Measurements from ENCODE around the gene CRABP2. TPM values are rescaled to one million over a fixed set of nuclear protein-coding genes. Genes with fewer than 3 reads are reported as not detected.

Gene CRABP2
- total RNA-seq, 2 donors from 2014 or later = 0.67 to 2.5 TPM

DNA sequence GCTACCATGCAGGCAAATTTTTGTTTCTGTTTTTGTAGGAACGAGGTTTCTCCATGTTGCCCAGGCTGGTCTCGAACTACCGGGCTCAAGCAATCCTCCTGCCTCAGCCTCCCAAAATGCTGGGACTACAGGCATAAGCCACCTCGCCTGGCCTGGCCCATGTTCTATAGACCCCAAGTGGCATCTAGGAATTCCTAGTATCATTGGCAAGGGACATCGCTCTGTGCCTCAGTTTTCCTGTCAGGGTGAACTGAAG, 42.7 kb downstream of the CRABP2 start:
- H3K9me3 ChIP-seq = no peaks in the 10 kb centered on the region
- TF ChIP-seq, protein P1, sequence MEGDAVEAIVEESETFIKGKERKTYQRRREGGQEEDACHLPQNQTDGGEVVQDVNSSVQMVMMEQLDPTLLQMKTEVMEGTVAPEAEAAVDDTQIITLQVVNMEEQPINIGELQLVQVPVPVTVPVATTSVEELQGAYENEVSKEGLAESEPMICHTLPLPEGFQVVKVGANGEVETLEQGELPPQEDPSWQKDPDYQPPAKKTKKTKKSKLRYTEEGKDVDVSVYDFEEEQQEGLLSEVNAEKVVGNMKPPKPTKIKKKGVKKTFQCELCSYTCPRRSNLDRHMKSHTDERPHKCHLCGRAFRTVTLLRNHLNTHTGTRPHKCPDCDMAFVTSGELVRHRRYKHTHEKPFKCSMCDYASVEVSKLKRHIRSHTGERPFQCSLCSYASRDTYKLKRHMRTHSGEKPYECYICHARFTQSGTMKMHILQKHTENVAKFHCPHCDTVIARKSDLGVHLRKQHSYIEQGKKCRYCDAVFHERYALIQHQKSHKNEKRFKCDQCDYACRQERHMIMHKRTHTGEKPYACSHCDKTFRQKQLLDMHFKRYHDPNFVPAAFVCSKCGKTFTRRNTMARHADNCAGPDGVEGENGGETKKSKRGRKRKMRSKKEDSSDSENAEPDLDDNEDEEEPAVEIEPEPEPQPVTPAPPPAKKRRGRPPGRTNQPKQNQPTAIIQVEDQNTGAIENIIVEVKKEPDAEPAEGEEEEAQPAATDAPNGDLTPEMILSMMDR (IDR thresholded peaks at IDR 0.05) = no peak
- no peak overlapping the region for H3K4me3 ChIP-seq
- peaks cover 0 to 95% of the 10 kb centered on the region in 2 donors for H3K4me1 ChIP-seq
- H3K27me3 ChIP-seq = no peaks in the 10 kb centered on the region
- no peaks in the 10 kb centered on the region for H3K36me3 ChIP-seq
- peak overlapping the region; percentile 93 to 96 for H3K27ac ChIP-seq
- no peak for DNase-seq (ENCODE audit: low spot score)

DNA sequence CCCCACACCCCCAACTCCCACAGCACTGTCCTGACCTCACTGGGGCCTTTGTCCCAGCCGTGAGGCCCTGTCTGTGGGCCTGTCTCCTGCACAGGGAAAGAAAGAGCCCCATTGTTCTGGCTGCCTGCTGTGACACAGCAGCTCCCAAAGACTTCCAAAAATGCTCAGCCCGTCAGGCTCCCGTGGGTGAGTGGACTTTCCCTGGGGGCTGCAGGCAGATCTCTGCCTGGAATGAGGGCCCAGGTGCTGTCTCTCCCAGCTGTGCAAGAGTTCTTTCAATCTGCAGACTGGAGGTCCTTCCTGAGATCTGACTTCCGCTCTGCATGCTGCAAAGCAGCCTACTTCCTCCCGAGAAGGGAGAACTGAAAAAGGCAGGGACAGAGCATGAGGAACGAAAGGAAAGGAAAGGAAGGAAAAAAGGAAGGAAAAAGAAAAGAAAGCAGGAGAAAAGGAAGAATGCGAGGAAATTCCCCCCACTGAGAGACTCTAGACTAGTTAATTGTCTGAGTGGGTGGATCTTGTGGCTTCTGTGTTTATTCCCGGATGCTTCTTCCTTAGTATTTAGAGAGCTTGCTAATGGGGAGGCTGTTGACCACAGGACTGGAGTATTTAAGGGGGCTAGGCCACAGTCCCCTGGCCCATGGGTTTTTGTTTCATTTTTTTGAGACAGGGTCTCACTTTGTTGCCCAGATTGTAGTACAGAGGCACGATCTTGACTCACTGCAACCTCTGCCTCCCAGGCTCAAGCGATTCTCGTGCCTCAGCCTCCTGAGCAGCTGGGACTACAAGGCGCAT, 43.2 kb downstream of the CRABP2 start:
- Histone ChIP-seq H3K4me1 (peaks cover 0 to 95% of the 10 kb centered on the region in 2 donors), H3K27me3 (no peaks in the 10 kb centered on the region), H3K27ac (peak overlapping the region; percentile 93 to 96), H3K36me3 (no peaks in the 10 kb centered on the region), H3K4me3 (no peak overlapping the region), H3K9me3 (no peaks in the 10 kb centered on the region)
- TF ChIP-seq, protein P1 (IDR thresholded peaks at IDR 0.05) = no peak
- no peak for DNase-seq (ENCODE audit: low spot score)

DNA sequence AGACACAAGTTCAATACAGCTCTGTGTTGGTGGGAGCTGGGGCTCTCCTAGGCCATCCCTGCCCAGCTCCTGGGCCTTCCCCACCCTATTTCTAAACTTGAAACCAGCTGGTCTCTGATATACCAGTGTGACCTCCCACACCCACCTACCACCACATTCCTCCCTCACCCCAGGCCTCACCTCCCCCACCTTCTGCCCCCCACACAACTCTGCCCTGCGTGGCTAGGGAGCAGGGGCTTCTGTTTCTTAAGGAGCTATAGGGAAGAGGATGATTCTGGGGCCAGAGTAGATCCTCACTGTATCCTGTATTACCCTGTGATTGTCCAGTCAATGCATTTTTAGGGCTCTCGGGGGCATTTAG, 44.7 kb downstream of the CRABP2 start:
- Histone ChIP-seq H3K27me3 (no peaks in the 10 kb centered on the region), H3K27ac (peak overlapping the region; percentile 93 to 96), H3K4me1 (peaks cover 0 to 94% of the 10 kb centered on the region in 2 donors), H3K4me3 (peak overlapping the region; percentile 29 to 49), H3K36me3 (no peaks in the 10 kb centered on the region), H3K9me3 (no peaks in the 10 kb centered on the region)
- TF ChIP-seq, protein P1 (IDR thresholded peaks at IDR 0.05) = no peak
- DNase-seq (ENCODE audit: low spot score) = no peak

DNA sequence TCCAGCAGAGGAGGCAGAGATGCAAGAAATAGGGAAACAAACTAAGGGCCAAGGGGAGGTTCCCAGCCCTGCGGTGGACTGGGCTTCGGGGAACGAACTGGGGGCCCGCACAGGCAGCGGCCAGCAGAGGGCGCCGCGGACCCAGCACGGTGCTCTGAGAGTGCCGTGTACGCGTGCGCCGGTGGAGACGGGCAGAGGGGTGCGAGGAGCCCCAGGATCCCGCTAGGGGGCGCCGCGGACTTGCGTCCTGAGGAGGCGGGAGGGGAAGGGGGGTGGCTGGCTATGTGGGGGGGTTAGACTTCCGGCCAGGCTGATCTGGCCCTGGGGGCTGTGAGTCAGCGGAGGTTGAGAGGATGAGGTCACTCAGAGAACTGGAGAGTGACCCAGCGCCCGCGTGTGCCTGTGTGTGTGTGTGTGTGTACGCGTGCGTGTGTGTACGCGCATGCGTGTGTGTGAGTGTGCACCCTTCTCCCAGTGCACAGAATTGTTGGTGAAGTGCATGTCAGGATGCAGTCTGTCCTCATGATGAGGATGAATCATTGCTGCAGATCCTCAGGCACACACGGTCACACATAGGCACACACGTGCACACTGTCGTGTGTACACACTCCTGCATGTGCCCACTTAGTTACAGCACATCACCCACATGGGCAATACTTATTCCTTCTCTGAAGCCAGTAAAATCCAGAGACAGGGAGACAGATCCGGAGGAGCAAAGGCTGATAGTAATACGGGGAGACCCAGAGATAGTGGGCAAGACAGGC, 45.2 kb downstream of the CRABP2 start:
- Histone ChIP-seq H3K9me3 (no peaks in the 10 kb centered on the region), H3K36me3 (no peaks in the 10 kb centered on the region), H3K4me3 (peak overlapping the region; percentile 29 to 49), H3K27ac (peak overlapping the region; percentile 93 to 96), H3K27me3 (no peaks in the 10 kb centered on the region), H3K4me1 (peaks cover 0 to 88% of the 10 kb centered on the region in 2 donors)
- peak; percentile 97 for DNase-seq (ENCODE audit: low spot score)
- TF ChIP-seq, protein P1 (IDR thresholded peaks at IDR 0.05) = peak; percentile 99 to 100

DNA sequence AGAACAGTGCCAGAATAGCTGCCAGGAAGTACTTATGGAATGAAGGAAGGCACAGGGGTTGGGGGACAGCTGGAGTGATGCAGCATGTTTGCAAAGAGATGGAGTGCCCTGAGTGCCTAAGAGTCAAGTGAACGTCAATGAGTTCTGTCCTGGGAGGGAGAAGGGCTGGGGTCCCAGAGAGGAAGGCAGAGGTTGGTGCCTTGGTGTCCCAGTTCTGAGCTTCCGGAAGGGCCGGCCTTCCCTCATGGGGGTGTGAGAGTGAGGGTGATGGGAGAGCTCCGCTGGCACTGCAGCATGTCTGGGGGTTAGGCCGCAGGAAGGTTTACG, 45.8 kb downstream of the CRABP2 start:
- TF ChIP-seq, protein P1 (IDR thresholded peaks at IDR 0.05) = no peak
- Histone ChIP-seq H3K9me3 (no peaks in the 10 kb centered on the region), H3K4me3 (peak overlapping the region in 1 of 2 donors; percentile 30), H3K27ac (peak overlapping the region; percentile 93 to 96), H3K36me3 (no peaks in the 10 kb centered on the region), H3K4me1 (peaks cover 0 to 88% of the 10 kb centered on the region in 2 donors), H3K27me3 (no peaks in the 10 kb centered on the region)
- no peak for DNase-seq (ENCODE audit: low spot score)

All from right atrium auricular region (tissue), 2 donors.